ENCODE results near the gene SDS.

The SDS gene, protein sequence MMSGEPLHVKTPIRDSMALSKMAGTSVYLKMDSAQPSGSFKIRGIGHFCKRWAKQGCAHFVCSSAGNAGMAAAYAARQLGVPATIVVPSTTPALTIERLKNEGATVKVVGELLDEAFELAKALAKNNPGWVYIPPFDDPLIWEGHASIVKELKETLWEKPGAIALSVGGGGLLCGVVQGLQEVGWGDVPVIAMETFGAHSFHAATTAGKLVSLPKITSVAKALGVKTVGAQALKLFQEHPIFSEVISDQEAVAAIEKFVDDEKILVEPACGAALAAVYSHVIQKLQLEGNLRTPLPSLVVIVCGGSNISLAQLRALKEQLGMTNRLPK

DNA sequence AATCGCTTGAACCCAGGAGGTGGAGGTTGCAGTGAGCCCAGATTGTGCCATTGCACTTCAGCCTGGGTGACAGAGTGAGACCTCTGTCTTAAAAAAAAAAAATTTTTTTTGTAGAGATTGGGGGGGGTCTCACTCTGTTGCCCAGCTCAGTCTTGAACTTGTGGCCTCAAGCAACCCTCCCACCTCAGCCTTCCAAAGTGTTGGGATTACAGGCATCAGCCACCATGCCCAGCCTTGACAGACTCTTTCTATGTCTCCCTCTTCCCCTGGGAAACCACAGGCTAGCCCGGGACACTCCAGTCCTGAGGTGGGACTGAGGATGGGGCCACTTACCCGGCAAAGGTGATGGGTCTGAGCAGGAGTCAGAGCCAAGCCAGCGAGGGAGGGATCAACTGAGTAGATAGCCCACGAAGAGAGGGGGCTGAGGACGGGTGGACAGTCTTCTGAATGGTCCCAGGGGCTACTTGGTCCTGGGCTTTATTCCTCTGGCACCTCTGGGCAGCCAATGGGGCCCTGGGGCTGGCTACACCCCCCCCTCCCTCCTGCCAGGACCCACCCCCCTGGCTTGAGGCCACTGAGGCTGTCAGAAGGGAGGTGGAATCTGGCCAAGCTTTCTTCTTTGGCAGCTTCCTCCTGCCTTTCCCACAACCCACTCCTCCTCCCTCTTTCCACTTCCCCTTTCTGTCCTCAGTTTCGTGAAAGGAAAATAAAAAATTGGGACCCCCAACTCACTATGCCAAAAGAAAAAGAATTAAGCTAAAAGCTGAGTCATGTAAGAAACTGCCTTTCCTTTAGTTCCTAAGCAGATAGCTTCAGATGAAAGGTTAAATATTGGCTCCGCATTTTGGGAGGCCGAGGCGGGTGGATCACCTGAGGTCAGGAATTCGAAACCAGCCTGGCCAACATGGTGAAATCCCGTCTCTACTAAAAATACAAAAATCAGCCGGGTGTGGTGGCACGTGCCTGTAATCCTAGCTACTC is at the start of gene SDS:
SDS (minus strand) TSS at position 453 of the 981 bp plus-strand sequence. CDS start 4,179 bp downstream, outside the sequence.
- DNase-seq (ENCODE audit: low read depth) = peak; percentile 85
- TF ChIP-seq, protein P1, sequence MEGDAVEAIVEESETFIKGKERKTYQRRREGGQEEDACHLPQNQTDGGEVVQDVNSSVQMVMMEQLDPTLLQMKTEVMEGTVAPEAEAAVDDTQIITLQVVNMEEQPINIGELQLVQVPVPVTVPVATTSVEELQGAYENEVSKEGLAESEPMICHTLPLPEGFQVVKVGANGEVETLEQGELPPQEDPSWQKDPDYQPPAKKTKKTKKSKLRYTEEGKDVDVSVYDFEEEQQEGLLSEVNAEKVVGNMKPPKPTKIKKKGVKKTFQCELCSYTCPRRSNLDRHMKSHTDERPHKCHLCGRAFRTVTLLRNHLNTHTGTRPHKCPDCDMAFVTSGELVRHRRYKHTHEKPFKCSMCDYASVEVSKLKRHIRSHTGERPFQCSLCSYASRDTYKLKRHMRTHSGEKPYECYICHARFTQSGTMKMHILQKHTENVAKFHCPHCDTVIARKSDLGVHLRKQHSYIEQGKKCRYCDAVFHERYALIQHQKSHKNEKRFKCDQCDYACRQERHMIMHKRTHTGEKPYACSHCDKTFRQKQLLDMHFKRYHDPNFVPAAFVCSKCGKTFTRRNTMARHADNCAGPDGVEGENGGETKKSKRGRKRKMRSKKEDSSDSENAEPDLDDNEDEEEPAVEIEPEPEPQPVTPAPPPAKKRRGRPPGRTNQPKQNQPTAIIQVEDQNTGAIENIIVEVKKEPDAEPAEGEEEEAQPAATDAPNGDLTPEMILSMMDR (IDR thresholded peaks at IDR 0.05; ENCODE audit: low read length, missing control alignments) = no peak
- peak within 1 kb of the TSS; percentile 37 for H3K4me3 ChIP-seq (replicated peaks; ENCODE audit: low read depth, low read length)

DNA sequence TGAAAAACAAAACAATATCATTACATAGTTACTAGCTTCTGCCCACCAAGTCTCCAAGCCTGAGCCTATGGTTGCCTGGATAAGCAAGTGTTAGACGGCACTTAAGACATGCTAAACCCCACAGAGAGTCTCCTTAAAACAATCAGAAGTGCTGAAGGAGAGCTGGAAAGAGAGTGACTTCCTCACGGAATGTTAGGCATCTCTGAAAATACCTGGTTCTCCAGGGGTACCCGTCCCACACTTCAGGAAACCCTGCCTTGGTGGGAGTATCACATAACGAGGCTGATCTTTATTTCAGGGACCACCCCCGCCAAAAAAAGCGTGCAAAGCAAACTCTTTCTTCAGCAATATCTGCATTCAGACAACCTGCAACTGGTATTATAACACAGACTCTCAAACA is 49.6 kb upstream of the SDS start:
- DNase-seq (ENCODE audit: low read depth) = no peak
- no peak overlapping the region for H3K4me3 ChIP-seq (replicated peaks; ENCODE audit: low read depth, low read length)
- TF ChIP-seq, protein P1 (IDR thresholded peaks at IDR 0.05; ENCODE audit: low read length, missing control alignments) = no peak

DNA sequence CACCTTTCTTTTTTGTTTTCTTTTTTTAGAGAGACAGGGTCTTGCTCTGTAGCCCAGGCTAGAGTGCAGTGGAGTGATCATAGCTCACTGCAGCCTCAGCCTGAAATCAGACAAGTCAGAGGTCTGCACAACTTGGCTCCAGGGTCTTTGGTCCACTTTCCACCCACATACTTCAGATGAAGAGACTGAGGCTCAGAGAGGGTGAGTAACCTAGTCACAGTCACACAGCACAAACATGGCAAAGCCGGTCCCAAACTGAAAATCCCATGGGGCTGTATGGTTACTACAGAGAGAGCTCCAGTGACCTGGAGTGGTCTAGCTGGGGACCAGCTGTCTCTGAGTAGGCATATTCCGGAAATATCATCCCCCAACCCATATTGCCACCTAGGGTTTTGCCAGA is 48.8 kb upstream of the SDS start:
- no peak overlapping the region for H3K4me3 ChIP-seq (replicated peaks; ENCODE audit: low read depth, low read length)
- TF ChIP-seq, protein P1 (IDR thresholded peaks at IDR 0.05; ENCODE audit: low read length, missing control alignments) = no peak
- DNase-seq (ENCODE audit: low read depth) = no peak

DNA sequence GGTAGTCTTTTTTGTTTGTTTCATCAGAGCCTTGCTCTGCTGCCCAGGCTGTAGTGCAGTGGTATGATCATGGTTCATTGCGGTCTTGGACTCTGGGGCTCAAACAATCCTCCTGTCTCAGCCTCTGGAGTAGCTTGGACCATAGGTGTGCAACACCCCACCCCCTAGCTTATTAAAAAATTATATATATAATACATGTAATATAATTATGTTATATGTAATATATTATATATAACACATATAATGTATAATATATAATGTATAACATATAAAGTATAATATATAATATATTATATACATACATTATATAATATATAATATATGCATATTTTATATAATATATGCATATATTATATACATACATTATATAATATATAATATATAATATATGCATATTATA is 46.2 kb upstream of the SDS start:
- TF ChIP-seq, protein P1 (IDR thresholded peaks at IDR 0.05; ENCODE audit: low read length, missing control alignments) = no peak
- no peak overlapping the region for H3K4me3 ChIP-seq (replicated peaks; ENCODE audit: low read depth, low read length)
- no peak for DNase-seq (ENCODE audit: low read depth)

DNA sequence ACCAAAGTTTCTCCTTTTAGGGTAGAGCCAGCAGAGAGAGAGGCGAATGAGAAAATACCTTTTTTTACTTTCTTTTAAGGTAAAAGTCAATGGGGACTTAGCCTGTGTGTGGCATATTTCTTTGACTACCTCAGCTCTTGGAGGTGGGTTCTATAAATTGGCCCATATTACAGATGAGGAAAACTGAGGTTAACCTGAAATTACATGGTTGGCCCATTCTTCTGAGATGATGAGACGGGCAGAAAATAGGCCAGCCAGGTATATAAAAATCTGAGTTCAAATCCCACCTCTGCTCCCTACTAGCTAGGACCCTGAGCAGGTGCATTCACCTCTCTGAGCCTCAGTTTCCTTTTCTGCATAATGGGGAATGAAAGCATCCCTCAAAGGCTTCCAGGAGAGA is 45.6 kb upstream of the SDS start:
- TF ChIP-seq, protein P1 (IDR thresholded peaks at IDR 0.05; ENCODE audit: low read length, missing control alignments) = no peak
- H3K4me3 ChIP-seq (replicated peaks; ENCODE audit: low read depth, low read length) = no peak overlapping the region
- no peak for DNase-seq (ENCODE audit: low read depth)

DNA sequence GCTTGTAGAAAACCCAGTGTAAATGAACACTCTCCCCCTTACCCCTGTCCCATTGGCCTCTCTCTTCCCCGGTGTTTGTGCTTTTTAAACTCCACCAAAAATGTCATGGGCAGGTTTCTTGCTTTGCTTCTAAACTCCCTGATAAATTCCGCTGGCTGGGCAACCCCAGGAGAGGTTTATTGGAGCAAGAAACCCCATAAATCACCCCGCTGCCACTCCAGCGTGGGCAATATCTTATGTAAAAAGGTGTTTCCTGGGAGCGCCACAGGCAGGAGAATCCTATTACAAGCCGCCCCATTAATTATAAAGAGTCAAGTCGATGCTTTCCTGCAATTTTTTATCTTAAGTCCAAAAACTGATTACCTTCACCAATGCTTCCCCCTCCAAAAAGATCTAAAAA is 45.2 kb upstream of the SDS start:
- H3K4me3 ChIP-seq (replicated peaks; ENCODE audit: low read depth, low read length) = no peak overlapping the region
- TF ChIP-seq, protein P1 (IDR thresholded peaks at IDR 0.05; ENCODE audit: low read length, missing control alignments) = no peak
- no peak for DNase-seq (ENCODE audit: low read depth)
